Ishikawa (cell line): ENCODE data around the gene MITF.

ENCODE experiments used
- CEBPB ChIP-seq: IDR thresholded peaks from 2 replicates; pipeline ENCODE4 v1.6.1; 2012
- CREB1 ChIP-seq: IDR thresholded peaks from 2 replicates; pipeline ENCODE4 v1.6.1; 2012; ENCODE audit warnings: low read depth
- EGR1 ChIP-seq: IDR thresholded peaks from 2 replicates; pipeline ENCODE4 v1.6.1; 2012
- EP300 ChIP-seq: IDR thresholded peaks from 2 replicates; pipeline ENCODE4 v1.6.1; 2012; ENCODE audit warnings: borderline replicate concordance
- NFIC ChIP-seq: IDR thresholded peaks from 2 replicates; pipeline ENCODE4 v1.6.1; 2012
- RAD21 ChIP-seq: IDR thresholded peaks from 2 replicates; pipeline ENCODE4 v1.6.1; 2012; ENCODE audit warnings: low read depth
- REST ChIP-seq: IDR thresholded peaks from 2 replicates; pipeline ENCODE4 v1.6.1; 2012; ENCODE audit warnings: low read depth, mild to moderate bottlenecking
- TAF1 ChIP-seq: IDR thresholded peaks from 2 replicates; pipeline ENCODE4 v1.6.1; 2012; ENCODE audit warnings: low read depth, mild to moderate bottlenecking
- TCF12 ChIP-seq: IDR thresholded peaks from 2 replicates; pipeline ENCODE4 v1.6.1; 2012; ENCODE audit warnings: low read depth
- TEAD4 ChIP-seq: IDR thresholded peaks from 2 replicates; pipeline ENCODE4 v1.6.1; 2012
- USF1 ChIP-seq: IDR thresholded peaks from 2 replicates; pipeline ENCODE4 v1.6.1; 2012
- YY1 ChIP-seq: IDR thresholded peaks from 2 replicates; pipeline ENCODE4 v1.6.1; 2012; ENCODE audit warnings: low read depth
- ZBTB7A ChIP-seq: IDR thresholded peaks from 2 replicates; pipeline ENCODE4 v1.6.1; 2012; ENCODE audit warnings: low read depth
- TF ChIP-seq, protein P1 (sequence below): IDR thresholded peaks from 2 replicates; pipeline ENCODE4 v1.6.1; 2012

- TF ChIP-seq, protein P1, sequence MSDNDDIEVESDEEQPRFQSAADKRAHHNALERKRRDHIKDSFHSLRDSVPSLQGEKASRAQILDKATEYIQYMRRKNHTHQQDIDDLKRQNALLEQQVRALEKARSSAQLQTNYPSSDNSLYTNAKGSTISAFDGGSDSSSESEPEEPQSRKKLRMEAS = no peak
- TF ChIP-seq USF1 (no peak), CREB1 (no peak), EP300 (no peak), YY1 (no peak), REST (no peak), TCF12 (no peak), ZBTB7A (no peak), CEBPB (no peak), TAF1 (no peak), RAD21 (no peak), EGR1 (no peak), TEAD4 (no peak), NFIC (no peak)
Measured at GRCh38 chr3:69695443-69695842, 43.8 kb upstream of the MITF start.
